ENCODE results near the gene DUSP10.

DNA sequence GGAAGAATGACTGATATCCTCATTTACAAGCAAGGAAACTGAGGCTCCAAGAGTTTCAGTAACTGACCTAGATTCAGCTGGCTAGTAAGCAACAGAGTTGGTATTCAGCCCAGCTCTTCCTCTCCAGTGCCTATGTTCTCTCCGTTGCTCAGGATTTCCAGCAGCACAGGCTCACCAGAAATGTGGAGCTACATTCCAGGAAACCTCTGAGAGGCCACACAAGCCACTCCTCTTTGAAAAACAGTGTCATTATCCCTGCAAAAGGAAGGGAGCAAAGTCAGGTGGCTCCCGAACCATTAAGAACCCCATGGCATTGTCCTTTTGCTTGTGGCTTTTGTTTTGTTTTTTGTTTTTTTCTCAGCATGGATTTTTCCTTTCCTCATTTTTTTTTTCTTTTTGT, 40.6 kb upstream of the DUSP10 start:
- TF ChIP-seq, protein P1, sequence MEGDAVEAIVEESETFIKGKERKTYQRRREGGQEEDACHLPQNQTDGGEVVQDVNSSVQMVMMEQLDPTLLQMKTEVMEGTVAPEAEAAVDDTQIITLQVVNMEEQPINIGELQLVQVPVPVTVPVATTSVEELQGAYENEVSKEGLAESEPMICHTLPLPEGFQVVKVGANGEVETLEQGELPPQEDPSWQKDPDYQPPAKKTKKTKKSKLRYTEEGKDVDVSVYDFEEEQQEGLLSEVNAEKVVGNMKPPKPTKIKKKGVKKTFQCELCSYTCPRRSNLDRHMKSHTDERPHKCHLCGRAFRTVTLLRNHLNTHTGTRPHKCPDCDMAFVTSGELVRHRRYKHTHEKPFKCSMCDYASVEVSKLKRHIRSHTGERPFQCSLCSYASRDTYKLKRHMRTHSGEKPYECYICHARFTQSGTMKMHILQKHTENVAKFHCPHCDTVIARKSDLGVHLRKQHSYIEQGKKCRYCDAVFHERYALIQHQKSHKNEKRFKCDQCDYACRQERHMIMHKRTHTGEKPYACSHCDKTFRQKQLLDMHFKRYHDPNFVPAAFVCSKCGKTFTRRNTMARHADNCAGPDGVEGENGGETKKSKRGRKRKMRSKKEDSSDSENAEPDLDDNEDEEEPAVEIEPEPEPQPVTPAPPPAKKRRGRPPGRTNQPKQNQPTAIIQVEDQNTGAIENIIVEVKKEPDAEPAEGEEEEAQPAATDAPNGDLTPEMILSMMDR (IDR thresholded peaks at IDR 0.05) = no peak
- TF ChIP-seq EP300 (IDR thresholded peaks at IDR 0.05) = no peak
- no peak for TF ChIP-seq POLR2AphosphoS5 (IDR thresholded peaks at IDR 0.05)
- TF ChIP-seq POLR2A (IDR thresholded peaks at IDR 0.05) = no peak
